GM19455 (cell line): ENCODE results near the gene PTBP3.
A peak's percentile ranks its signal among the peaks of the same experiment; 100 is the strongest.

ENCODE experiments used
- ATAC-seq: cut with Tn5 transposase; IDR thresholded peaks from one replicate; pipeline ENCODE4 v1.9.1; 2021; ENCODE audit not compliant: unreplicated experiment

The PTBP3 gene

DNA sequence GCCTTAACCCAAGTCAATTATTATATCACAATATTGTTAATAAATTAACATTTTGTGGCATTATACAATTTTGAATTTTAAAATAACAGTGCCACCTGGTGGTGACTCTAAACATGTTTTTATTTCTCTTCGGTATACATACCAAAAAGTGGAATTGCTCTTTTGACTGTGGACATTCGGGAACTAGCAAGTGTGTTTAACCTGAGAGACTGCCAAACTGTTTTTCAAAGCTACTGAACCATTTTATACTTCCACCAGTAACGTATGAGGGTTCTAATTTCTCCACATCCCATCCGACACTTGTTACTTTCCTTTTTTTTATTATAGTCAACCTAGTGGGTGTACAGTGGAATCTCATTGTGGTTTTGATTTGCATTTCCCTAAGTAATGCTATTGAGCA is 28.2 kb upstream of the PTBP3 start:
- ATAC-seq: no peak

GRCh38 chr9:112360047-112360804 is 26.8 kb upstream of the PTBP3 start:
- ATAC-seq: no peak

DNA sequence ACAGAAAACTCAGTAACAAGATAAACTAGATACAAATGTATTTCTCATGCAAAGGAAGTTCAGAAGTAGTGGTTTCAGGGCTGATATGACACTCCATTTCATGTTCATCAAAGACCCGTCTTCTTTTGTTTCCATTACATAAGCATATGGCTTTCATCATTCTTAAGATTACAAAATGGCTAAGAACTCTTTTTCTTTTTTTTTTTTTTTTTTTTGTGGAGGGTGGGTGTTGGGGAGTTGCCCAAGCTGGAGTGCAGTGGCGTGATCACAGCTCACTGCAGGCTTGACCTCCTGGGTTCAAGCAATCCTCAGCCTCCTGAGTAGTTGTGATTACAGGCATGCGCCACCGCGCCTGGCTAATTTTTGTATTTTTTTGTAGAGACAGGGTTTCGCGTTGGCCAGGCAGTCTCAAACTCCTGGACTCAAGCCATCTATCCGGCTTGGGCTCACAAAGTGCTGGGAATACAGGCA is 22.0 kb upstream of the PTBP3 start:
- no peak for ATAC-seq

DNA sequence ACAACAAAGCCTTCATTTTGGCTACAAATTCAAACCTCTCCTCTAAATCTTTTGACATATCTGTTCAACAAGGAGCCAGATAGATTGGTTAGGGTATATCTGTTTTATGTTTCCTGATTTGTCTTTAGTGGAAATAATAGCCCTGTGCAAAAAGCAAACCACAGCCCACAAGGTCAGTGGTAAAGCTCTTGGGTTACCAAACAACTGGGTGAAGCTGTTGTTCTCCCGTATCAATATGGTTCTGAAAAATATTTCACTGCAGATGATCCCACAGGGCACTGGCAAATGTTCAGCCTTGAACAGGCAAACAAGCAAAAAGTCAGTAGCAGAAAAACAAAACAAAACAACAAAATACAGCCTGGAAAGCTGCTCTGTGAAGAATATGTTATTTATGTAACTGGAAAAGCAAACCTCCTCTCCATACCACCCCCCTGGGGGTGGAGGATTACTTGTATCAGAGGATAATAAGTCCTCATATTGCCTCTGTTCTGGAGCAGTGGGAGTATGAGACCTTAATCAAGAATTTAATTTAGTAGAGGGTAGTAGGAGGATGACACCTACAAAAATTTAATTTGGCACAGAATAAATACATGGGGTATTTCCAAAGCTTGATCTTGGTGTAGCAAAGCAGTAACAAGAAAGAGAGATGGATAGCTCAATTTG is 20.8 kb upstream of the PTBP3 start:
- ATAC-seq: no peak

- no peak for ATAC-seq
Observed at GRCh38 chr9:112352209-112352608, 18.8 kb upstream of the PTBP3 start.

GRCh38 chr9:112351184-112351583 is 17.8 kb upstream of the PTBP3 start:
- ATAC-seq: no peak

DNA sequence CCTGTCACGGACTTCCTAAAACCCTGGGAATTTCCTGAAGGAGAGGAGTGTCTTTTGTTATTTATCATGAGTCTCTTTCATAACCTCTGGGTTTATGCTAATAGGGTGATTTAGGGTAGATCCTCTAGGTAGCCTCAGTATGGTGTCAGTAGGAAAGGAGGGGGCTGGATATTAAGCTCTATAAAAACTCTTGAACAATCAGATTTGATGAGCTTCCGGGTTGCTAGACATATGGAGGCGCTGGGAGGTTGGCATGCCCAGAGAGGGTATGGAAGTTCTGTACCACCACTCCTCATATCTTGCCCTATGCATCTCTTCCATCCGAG is 15.6 kb upstream of the PTBP3 start:
- no peak for ATAC-seq

DNA sequence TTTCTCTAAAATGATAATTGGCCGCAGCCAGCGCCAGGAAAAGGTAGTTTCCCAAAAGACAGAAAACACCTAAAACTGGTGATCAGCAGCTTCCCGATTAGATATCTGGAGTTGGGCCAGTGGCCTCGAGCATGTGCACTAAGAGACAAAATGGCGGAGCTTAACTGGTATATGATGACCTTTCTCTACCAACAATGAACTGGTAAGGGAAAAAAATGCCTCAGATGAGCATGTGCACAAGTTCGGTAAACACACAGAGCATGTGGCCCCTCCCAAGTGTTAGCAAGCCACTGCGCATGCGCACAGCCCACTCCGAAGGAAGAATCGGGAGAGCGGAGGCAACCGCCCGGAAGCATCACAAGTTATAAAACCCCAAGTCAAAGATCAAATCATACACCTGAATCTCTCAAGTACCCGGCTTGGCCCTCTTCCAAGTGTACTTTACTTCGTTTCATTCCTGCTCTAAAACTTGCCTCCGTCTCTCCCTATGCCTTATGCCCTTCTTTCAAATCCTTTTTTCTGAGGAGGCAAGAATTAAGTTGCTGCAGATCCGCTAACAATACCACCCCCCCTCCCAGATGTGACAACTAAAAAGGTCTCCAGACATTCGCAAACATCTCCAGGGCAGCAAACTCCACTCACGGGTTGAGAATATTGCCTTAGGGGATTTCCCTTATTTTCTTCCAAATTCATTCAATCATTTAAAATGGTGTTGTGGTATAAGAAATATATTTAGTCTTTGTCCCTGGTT is 15.0 kb upstream of the PTBP3 start:
- peak; percentile 83 for ATAC-seq

DNA sequence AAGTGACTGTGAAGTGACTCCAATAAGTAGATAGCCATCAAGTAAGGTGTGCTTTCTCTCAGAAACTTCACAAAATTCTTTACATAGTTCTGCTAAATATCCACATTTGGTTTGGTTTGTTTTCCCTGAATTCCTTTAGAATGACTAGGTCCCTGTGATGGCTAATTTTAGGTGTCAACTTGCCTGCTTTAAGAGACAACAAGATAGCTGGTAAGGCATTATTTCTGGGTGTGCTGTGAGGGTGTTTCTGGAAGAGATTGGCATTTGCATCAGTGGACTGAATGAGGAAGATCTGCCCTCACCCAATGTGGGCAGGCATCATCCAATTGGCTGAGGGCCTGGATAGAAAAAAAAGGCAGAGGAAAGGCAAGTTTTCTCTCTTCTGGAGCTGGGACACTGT is 8.3 kb upstream of the PTBP3 start:
- no peak for ATAC-seq

DNA sequence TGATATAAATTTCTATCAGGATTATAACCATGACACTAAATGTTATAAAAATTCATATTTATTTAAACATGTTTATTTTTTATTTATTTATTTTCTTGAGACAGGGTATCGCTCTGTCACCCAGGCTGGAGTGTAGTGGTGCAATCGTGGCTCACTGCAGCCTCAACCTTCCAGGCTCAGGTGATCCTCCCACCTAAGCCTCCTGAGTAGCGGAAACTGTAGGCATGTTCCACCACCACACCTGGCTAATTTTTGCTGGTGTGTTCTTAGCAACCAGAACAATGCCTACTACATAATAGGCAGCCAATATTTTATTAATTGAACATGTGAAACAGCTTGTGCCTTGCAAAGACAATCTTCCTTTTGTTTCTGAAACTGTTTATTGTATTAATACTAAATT is 6.5 kb upstream of the PTBP3 start:
- ATAC-seq: no peak

- no peak for ATAC-seq
Observed at GRCh38 chr9:112338561-112338960, 5.1 kb upstream of the PTBP3 start.

GRCh38 chr9:112337547-112337946 is 4.1 kb upstream of the PTBP3 start:
- no peak for ATAC-seq

GRCh38 chr9:112334432-112334841 is 1.0 kb upstream of the PTBP3 start:
- no peak for ATAC-seq

GRCh38 chr9:112333639-112334431 is 416 bp upstream of the PTBP3 start:
- ATAC-seq: peak; percentile 72

DNA sequence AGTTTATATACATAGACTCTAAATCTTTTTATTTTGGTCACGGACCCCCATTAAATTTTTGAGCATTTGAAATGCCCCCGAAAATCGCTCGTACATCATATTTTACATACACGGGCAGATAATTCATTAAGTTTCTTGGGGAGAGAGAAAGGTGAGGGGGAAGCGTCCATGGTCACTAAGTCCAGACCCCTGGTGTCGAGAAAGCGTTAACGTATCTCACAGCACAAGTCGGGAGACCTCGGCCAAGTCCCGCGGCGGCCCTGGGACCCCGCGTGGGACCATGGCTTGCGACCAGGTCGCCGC is 794 bp downstream of the PTBP3 start:
- ATAC-seq: no peak

- ATAC-seq: no peak
Observed at GRCh38 chr9:112332214-112332613, 1.2 kb downstream of the PTBP3 start.

DNA sequence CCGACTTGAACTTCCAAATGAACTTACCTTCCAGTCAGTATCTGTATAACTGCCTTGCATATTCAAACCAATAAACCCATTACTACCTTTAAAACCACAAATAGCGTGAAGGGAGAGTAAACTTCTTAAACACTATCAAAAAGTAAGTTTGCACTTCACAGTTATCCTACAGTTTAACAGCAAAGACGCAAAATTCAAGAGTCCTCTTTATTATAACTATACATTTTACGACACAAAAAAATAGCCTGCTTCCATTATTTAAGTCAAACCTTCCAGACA is 1.8 kb downstream of the PTBP3 start:
- ATAC-seq: no peak

DNA sequence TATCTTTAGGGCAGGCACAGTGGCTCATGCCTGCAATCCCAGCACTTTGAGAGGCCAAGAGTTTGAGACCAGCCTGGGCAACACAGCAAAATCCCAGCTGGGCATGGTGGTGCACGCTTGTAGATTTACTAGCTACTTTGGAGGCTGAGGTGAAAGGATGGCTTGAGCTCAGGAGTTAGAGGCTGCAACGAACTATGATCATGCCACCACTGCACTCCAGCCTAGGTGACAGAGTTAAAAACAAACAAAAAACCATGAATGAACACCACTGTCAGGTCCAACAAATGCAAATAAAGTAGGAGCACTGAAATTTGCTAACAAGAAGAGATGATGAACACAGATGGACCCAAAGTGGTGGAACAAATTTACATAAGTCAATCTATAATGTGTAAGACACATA is 4.9 kb downstream of the PTBP3 start:
- no peak for ATAC-seq

GRCh38 chr9:112327718-112328450 is 5.5 kb downstream of the PTBP3 start:
- no peak for ATAC-seq

DNA sequence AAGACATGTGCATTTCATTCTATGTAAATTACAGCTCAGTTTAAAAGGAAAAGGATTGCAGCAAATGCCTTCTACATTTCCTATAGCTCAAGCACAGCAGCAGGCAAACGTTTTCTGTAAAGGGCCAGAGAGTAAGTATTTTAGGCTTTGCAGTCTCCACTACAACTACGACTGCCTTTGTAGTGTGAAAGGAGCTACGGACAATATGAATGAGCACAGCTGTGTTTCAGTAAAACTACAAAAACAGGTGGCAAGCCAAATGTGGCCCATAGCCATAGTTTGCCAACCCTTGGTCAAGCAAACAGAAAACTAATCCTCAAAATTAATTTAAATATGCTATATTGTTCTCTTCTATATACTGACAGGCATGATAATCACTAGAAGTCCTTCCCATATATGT is 7.2 kb downstream of the PTBP3 start:
- ATAC-seq: no peak

DNA sequence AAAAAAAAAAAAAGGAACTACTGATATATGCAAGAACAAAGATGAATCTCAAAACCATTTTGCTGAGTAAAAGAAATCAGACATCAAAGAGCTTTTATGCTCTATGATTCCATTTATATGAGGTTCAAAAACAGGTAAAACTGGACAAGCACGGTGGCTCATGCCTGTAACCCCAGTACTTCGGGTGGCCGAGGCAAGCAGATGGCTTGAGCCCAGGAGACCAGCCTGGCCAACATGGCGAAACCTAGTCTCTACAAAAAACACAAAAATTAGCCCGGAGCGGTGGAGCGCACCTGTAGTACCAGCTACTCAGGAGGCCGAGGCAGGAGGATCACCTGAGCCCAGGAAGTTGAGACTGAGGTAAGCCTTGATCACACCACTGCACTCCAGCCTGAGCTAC is 7.8 kb downstream of the PTBP3 start:
- no peak for ATAC-seq
